HG03060 (cell line): Measurements from ENCODE around the gene ZP2.
"Not testable (repeated sequence)": the region's sequence is repeated elsewhere in the genome, so short reads cannot be mapped to it uniquely, and the experiment has no call there.

ENCODE experiments used
- ATAC-seq: cut with Tn5 transposase; IDR thresholded peaks from one replicate; pipeline ENCODE4 v1.9.1; 2021; ENCODE audit warnings: low read depth, moderate number of reproducible peaks; ENCODE audit not compliant: unreplicated experiment

ZP2 gene

DNA sequence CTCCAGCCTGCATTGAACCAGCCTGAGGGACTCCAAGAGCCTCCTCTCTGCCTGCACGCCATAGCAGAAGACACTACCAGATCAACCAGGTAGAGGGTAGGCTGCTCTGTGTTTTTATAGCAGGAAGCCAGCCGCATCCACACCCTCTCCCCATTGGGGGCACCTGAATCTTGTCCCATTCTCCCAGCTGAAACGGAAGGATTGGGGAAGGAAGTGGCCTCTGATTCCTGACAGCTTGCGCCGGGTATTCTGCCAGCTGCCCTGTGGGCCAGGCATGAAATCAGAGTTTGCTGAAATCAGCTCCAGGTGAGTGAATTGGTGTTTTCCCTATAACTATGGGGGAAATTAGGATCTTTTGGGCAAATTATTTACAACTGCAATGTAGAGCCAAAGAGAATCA is at the start of gene ZP2:
Gene ZP2, minus strand, starts transcription at position 89 of the 400 bp plus-strand sequence. Its CDS starts 27 bp downstream, at position 62.
- ATAC-seq: no peak

DNA sequence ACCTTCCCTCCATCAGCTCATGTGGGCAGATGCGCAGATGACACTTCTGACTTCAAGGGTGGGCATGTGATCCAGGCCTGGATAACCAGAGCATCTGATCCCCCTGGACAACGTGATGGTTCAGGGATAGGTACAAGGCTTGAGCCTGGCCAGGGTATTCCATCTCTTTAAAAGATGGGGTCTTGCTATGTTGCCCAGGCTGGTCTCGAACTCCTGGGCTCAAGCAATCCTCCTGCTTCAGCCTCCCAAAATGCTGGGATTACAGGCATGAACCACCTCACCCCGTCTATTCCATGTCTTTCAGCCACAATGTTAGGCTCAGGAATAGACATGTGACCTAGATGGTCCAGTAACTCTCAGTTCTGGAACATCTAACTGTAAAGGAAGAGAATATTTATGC is 45.9 kb upstream of the ZP2 start:
- no peak for ATAC-seq

DNA sequence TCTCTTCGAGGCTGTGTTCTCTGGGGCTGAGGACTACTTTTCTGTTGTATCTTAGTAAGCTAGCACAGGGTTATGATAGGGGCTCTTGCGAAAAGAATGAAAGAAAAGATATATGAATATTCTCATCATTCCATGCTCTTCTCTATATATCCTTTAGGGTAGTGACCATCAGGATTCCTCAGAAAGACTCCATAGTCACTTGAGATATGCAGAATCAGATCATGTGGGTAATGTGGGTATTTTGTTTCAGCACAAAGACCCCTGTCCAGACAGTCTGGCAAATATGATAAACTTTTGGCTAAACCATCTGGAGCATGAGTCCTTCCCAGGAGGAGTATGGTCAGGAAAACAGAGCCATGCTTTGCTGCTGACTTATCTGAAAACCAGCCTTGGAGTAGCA is 45.3 kb upstream of the ZP2 start:
- no peak for ATAC-seq

DNA sequence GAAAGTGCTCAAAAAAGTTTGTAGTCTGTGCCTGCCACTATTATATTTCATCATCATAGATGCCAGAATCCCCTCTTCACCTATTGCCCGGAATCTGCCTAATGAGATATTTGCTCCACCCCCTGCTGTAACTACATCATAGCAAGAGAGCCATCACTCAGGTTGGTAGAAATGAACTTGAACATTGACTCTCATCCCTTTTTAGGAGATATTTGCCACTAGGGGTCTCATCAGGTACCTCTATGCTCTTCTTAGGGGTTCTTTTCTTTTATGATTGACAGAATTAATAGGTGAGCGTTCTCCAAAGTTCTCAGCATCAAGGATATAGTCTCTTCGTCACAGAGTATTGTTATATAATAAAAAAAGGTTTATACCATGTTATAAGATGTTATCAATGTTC is 42.1 kb upstream of the ZP2 start:
- no peak for ATAC-seq

DNA sequence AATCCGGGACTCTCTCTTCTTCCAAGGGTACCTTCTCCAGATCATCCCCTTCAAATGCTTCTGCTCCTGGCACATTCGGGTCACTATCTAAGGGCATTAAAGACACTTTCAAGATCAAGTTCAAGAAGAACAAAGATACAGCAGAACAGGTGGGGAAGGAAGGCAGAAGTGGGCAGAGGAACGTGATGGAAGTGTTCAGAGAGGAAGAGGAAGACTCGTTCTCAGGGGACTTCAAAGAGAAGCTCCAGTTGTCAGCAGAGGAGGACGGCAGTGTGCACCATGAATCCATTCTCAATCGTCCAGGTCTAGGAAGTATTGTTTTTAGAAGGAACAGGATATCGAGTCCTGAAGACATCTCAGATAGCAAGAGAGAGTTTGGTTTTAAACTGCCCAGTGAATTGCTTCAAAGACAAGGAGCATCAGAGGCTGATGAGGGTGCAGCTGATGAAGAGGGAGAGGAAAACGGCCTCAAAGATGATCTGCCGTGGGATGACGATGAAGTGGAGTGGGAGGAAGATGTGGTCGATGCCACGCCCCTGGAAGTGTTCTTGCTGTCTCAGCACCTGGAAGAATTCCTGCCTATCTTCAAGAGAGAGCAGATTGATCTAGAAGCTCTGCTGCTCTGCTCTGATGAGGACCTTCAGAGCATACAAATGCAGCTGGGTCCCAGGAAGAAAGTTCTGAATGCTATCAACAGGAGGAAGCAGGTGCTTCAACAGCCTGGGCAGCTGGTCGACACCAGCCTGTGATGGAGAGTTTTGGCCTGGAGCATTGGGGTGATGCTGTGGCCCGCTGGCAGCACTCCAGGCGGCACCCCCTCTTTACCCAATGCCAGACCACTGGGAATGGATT is 38.9 kb upstream of the ZP2 start:
- ATAC-seq: no peak

DNA sequence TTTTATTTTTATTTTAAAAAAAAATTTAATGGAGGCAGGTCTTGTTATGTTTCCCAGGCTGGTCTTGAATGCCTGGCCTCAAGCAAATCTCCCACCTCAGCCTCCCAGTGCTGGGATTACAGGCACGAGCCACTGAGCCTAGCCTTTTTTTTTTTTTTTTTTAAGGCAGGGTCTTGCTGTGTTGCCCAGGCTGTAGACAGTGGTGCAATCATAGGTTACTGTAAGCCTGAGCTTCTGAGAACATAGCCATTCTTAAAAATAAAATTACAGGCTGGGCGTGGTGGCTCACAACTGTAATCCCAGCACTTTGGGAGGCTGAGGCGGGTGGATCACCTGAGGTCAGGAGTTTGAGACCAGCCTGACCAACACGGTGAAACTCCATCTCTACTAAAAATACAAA is 36.8 kb upstream of the ZP2 start:
- not testable (repeated sequence) for ATAC-seq

DNA sequence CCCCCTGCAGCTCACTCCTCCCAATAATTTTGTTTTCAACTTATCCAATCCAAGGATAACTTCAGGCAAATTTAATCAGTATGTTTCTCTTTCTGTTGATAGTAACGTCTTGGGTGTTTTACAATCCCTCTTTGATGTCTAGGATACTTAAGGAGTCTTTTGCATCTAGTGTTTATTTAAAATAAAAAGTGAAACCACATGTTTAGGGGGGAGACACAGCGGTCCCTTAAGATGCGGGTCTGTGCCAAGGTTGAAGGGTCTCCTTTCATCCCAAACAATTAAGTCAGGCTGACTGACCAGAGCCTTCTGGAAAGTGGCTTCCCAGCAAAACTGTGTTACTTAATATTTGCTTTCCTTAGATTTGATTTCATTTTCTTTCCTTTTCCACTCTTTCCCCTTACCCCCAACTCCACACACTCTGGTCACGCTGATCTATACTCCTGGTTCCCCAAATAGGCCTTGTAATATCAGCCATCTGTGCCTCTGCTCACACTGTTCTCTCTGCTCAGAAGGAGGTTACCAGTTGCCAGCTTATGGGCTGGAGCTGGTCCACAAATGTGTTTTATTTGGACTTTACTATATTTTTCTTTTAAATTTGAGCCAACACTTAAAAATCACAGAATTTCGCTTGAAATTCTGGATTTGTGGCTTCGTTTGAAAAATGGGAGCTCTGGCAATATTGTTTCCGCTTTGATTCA is 33.3 kb upstream of the ZP2 start:
- ATAC-seq: no peak

DNA sequence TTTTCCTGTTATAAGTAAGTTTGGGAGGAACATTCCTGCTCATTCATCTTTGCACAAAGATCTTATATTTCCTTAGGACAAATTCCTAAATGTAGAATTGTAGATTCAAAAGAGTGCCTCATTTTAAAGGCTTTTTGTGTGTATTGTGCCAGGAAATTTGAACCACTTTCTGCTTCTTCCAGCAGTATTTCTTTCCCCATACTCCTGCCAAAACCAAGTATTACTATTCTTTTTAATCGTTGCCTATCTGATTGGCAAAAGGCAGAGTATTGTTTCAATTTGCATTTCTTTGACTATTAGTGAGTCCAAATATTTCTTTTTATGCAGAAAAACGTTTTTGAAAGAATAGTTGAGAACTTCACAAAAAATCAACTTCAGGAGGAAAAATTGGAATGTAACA is 31.4 kb upstream of the ZP2 start:
- ATAC-seq: no peak

DNA sequence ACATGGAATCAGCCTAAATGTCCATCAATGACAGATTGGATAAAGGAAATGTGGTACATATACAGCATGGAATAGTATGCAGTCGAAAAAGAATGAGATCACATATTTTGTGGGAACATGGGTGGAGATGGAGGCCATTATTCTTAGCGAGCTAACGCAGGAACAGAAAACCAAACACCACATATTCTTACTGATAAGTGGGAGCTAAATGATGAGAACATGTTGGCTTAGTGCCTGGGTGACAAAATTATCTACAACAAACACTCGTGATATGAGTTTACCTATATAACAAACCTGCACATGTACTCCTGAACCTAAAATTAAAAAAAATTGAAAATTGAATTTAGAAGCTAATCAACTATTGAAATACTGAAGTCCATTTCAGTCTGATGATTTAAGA is 28.3 kb upstream of the ZP2 start:
- ATAC-seq: no peak

DNA sequence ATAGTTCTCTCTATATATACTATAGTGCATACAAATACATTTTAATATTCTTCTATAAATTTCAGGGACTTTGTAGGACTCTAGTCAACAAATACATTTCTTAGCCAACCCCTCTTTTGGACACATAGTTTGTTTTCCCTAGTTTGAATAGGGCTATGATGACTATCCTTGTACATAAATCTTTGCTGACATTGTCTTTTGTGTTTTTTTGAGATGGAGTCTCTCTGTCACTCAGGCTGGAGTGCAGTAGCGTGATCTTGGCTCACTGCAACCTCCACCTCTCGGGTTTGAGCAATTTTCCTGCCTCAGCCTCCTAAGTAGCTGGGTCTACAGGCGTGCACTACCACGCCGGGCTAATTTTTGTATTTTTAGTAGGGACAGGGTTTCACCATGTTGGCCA is 25.5 kb upstream of the ZP2 start:
- no peak for ATAC-seq

DNA sequence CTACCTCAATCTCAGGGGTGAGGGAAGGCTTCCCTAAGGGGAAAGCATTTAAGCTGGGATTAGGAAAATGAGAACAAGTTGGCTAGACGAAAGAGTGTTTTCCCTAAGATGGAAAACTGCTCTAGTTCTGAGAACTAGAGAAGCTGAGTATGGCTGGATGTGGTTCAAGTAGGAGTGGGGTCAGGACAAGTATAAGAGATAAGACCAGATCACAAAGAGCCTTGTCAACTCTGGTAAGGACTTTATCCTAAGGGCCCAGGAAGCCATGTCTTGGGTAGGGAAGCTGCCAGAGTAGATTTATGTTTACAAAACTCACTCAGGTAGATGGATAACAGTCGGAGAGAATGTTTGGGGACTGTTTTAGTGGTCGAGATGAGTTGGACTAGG is 23.8 kb upstream of the ZP2 start:
- ATAC-seq: no peak

DNA sequence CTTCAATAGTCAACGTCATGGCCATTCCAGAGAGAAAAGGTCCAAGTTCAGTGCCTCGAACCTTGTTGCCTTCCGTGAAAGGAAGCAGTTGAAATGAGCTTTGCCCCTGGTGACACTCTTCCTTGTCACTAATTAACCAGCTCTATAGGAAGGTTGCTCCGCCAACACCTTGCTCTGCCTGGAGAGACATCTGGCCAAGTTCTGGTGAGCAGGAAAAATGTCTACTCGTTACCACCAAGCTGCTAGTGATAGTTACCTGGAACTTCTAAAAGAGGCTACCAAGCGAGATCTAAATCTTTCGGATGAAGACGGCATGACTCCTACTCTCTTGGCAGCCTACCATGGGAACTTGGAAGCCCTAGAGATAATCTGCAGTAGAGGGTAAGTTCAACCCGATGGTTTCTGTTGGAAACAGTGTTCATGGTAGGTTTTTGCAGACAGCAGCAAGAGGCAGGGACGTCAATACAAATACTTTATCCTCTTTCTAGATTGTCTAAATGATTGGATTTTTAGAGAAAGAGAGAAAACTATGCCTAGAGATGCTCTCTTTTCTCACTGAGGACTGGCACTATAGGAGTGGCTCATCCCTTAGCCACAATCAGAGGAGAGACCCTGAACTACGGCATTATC is 22.3 kb upstream of the ZP2 start, which contains the start of gene ANKS4B:
Gene ANKS4B, plus strand, starts transcription at position 179 of the 630 bp plus-strand sequence. Its CDS starts 39 bp downstream, at position 218.
- ATAC-seq: no peak

DNA sequence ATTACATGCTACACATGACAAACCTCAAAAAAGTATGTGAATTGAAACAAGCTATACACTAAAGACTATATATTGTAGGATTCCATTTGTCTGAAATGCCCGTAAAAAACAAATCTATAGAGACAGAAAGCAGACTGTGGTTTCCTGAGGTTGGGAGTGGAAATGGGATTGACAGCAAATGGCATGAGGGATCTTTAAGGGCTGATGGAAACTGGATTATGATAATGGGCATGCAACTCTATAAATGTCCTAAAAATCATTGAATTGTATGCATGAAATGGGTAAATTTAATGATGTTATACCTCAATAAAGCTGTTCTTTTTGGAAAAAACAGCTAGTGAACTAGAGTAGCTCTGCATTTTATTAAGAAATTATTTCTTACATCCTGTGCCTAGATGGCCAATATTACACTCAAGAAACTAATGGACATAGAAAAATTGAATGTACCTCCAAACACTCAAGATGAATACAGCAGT is 21.7 kb upstream of the ZP2 start:
- ATAC-seq: no peak

DNA sequence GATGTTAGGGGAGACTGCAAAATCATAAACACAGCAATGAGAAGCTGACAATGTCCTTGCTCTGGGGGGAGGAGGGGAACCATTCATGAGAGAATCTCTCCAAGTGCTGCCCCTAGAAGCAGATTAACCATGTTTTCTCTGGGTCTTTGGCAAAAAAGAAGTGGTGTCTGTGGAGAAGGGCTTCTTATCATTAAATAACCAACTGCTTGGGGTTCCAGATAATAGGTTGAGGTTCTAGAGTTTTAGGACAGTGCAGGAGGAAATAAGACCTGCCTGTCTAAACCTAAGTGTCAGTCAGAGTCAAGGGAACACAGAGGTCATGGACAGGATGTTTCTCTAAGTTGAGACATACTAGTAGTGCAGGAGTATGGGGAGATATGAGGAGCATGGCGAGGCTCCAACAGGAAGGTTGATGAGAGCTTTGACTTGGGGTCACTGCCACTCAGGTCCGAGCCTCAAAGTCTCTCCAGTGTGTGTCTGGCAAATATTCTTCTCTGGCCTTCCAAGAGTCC is 17.0 kb upstream of the ZP2 start:
- no peak for ATAC-seq

DNA sequence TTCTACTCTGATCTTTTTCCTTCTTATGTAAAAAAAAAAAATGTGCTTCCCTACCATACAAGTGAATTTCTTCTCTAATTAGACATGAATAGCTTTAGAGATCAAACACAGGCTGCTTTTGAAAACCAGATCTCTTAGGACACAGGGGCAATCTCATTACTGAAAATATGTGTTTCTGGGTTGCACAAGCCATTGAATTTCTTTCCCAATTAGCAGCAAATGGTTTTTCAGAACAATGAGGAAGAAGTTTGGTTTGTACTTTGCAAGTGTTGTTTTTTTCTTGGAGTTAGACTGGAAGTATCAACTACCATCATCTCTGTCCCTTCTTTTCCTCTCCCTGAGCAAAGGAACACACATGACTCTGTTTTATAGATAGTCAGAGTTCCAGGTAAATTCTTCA is 16.5 kb upstream of the ZP2 start:
- ATAC-seq: no peak

DNA sequence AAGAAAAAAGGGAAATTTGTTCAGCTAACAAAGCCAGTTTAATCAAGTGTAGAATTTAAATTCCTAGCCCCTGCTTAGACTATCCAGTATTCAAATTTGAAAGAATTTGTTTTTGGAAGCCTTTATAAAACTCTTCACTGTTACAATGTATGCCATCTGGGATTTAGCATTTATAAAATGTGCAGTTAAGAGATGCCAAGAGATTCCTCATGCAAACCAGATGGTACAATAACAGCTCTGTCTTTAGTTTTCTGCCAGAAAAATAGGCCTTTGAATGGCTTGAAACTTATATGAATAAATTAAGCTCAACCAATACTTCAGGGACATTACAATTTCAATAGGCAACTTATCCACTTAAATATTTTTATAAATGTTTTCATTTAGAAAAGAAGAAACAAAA is 15.4 kb upstream of the ZP2 start:
- no peak for ATAC-seq

DNA sequence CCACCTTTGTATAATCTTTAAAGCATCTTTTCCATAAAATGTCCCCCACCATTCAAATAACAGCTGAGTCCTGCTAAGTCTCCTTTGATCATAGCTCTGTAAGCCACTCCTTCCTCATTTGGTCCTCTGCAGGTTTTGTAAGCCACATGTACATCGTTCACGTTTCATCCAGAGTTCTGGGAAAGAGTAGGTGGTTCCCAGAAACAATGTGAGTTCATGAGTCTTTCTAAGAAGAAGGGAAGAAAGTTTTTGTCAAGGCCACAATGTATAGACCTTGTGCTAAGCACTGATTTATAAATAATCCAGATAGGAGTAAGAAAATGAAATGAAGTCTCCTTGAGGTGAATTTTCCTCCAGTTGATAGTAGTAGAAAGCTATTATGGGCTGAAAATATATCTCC is 13.4 kb upstream of the ZP2 start:
- no peak for ATAC-seq

DNA sequence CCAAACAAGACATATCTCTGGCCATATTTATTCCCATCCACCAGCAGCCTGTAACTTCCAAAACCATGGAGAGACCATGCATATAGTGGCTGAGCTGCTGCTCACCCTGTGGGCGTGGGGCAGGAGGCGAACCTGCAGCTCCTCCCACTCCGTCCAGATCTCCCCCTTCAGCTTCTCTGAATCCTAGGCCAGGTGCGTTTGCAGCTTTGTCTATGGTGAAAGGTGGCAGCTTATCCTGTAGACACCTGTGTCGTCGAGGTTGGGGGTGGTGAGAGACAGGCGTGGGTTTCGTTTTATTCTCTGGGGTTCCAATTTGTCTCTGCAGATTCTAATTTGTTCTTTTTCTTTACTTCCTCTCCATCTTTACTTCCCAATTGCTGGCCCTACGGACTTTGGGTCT is 12.4 kb upstream of the ZP2 start:
- ATAC-seq: no peak

DNA sequence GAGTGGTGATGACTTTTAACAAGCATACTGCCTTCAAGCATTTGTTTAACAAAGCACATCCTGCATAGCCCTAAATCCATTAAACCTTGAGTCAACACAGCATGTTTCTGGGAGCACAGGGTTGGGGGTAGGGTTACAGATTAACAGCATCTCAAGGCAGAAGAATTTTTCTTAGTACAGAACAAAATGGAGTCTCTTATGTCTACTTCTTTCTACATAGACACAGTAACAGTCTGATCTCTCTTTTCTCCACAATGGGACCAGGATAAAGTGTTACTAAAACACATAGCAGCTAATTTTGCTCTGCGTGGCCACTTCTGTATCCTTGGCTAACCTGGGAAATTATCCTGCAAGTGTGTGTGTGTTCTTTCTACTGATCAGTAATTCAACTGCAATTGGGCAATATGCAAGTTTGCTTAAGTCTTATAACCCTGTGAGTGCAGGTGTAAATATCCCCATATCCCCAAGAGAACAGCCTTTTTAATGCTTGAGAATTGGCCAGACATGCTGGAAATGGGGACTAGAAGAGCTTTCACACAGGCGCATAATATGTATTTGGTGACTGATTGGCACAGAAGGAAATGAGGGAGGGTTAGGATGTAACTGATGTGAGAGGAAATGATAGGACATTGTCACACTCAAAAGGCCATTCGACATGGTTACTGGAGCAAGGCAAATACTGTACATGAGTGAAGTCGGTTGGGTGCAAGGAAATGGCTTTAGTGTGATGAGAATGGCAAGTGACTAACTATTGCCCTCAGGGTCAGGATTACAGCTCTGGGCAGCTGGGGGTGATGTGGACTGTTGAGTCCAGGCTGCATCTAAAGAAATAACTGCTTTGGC is 11.3 kb upstream of the ZP2 start:
- ATAC-seq: no peak

DNA sequence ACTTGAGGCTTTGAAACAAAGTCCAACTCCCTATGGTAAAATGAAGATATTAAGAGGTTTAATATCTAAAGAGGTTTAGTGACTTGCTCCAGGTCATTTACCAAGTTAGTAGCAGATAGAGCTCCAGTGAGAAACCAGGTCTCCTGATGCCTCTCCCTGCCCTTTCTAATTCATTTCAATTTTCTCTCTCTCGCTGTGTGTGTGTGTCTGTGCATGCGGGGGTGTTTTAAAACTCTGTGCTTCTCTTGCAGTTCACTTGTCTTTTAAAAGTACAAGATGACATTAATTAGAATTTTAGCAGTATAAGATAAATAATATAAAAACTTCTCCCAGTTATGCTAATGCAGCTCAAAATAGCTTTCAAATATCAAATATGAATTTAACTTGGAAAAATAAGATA is 8.2 kb upstream of the ZP2 start:
- no peak for ATAC-seq
